BE2C (cell line): ENCODE results near the gene CACFD1.

Experiments used
- DNase-seq: peaks from one replicate; pipeline ENCODE4 v3.0.0-alpha.2; 2020
- H3K27me3 ChIP-seq: fragments of 250-450 bp; sonication (Bioruptor Pico); 2 replicates; pipeline ENCODE4 v1.5.1; 2020; ENCODE audit warnings: mild to moderate bottlenecking
- H3K36me3 ChIP-seq: fragments of 250-450 bp; sonication (Bioruptor Pico); 2 replicates; pipeline ENCODE4 v1.5.1; 2020; ENCODE audit warnings: mild to moderate bottlenecking
- H3K4me1 ChIP-seq: fragments of 250-450 bp; sonication (Bioruptor Pico); 2 replicates; pipeline ENCODE4 v1.5.1; 2020
- H3K4me3 ChIP-seq: 2 replicates; pipeline ENCODE4 v1.5.1; 2011; ENCODE audit warnings: low read depth, low read length
- H3K9me3 ChIP-seq: fragments of 250-450 bp; sonication (Bioruptor Pico); 2 replicates; pipeline ENCODE4 v1.5.1; 2020
- CTCF ChIP-seq: IDR thresholded peaks from 2 replicates; pipeline ENCODE4 v1.5.1; 2012; ENCODE audit warnings: mild to moderate bottlenecking, low read depth, low read length

Gene CACFD1

GRCh38 chr9:133502112-133502511, 42.3 kb downstream of the CACFD1 start:
- Histone ChIP-seq H3K36me3 (no peaks in the 10 kb centered on the region), H3K9me3 (peaks cover 4% of the 10 kb centered on the region), H3K27me3 (no peaks in the 10 kb centered on the region), H3K4me3 (no peak overlapping the region), H3K4me1 (no peaks in the 10 kb centered on the region; the same call in 1 of the 2 replicates)
- no peak for DNase-seq
- no peak for TF ChIP-seq CTCF

DNA sequence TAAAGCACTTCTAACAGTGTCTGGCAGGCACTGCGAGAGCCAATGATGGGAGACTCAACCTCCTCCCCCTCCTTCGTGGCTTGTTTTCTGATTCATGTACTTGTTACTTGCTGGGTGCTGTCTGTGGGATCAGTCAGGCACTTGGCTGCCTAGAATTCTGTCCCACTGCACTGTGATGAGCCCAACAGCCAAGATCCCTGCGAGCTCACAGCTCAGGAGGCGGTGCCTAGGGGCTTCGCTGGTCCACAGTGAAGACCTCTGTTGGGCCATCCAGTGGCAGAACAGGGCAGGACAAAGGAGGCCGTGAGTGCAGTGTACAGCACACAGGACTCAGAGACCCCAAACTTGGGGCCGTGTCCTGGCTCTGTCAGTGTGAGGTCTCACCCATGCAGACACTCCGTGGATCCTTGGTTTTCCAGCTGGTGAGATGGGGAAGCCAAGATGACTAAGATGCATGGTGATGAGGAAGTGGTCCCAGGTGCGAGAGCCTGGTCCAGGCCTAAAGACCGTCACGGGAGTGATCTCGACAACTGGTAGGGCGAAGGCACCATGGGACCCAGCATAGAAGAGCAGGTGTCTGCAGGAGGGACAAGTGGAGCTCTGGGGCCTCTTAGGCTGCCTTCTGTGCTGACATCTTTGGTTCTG, 45.5 kb downstream of the CACFD1 start:
- TF ChIP-seq CTCF, result no peak
- peaks cover 12% of the 10 kb centered on the region for H3K4me1 ChIP-seq
- no peak for DNase-seq
- peaks cover 4% of the 10 kb centered on the region for H3K9me3 ChIP-seq
- H3K27me3 ChIP-seq, result no peaks in the 10 kb centered on the region
- H3K36me3 ChIP-seq, result no peaks in the 10 kb centered on the region
- no peak overlapping the region for H3K4me3 ChIP-seq

DNA sequence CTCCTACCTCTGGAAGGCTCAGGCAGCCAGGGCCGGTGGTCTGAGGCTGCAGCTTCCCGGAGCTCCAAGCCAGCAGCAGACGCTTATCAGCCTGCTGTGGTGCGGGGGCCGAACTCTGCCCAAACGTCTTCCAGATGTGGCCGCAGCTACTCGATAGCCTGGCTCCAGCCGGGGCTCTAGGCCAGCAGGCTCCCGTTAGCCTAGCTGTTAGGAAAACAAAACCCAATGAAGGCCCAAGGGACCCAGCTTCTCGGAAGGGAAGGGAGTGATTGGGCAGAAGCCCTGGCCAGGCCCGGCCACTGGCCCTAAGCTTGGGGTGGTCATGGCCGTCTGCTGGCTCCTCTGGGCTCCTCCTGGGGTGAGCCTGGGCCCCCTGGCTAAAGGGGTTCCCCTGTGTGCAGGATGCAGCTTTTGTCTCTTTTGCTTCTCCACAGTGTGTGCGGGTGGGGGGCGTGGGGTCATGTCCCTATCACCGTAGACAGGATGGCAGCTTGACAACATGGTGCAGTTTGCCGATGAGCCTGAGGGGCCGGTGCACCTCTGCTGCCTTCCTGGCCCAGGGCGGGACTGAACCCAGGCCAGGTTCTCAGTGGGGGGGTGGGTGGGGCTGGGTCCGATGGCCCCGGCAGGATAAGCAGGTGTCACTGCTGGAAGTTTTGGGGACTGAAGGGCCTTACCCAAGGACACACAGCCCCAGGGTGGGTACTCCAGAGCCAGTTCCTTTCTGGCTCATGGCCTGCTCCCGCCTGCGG, 46.3 kb downstream of the CACFD1 start:
- no peak for DNase-seq
- Histone ChIP-seq H3K27me3 (no peaks in the 10 kb centered on the region), H3K4me1 (peaks cover 12% of the 10 kb centered on the region), H3K36me3 (no peaks in the 10 kb centered on the region), H3K9me3 (peaks cover 4% of the 10 kb centered on the region), H3K4me3 (no peak overlapping the region)
- TF ChIP-seq CTCF, result no peak

GRCh38 chr9:133506653-133507038, 46.9 kb downstream of the CACFD1 start:
- Histone ChIP-seq H3K4me1 (peaks cover 12% of the 10 kb centered on the region), H3K27me3 (no peaks in the 10 kb centered on the region), H3K9me3 (peaks cover 3% of the 10 kb centered on the region), H3K36me3 (no peaks in the 10 kb centered on the region), H3K4me3 (no peak overlapping the region)
- DNase-seq, result no peak
- no peak for TF ChIP-seq CTCF

DNA sequence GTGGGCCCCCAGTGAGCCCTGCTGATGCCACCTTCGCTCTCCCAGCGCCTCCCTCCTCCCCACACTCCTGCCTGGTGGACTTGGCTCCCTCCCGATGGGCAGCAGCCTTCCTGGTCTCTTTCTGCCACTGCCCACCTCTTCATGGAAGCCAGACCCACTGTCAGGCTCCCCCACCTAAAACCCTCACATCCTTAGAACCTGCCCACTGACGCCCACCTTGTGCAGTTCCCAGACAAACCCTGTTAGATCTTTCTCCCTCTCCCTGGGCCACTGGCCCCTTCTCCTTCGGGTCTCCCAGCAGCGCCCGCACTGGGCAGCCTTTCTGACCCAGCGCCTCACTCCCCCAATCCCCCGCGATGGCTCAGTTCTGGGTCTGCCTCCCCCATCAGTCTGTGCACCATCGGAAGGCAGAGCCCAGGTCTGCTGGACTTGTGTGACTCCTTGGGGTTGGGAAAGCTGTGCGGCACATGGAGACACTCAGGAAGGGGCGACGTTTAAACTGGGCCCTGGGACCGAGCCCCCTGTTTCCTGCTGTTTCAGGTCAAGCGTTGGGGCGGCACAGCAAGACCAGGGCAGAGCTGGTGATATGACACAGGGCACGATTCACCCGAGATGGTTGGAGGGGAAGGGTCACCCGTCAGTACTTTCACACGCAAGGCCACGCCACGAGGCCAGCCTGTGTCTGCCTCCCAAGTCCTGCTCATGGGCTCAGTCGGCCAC, 47.6 kb downstream of the CACFD1 start:
- no peak for DNase-seq
- Histone ChIP-seq H3K27me3 (no peaks in the 10 kb centered on the region), H3K36me3 (no peaks in the 10 kb centered on the region), H3K4me1 (peaks cover 12% of the 10 kb centered on the region), H3K9me3 (no peaks in the 10 kb centered on the region), H3K4me3 (no peak overlapping the region)
- no peak for TF ChIP-seq CTCF
